EH (cell line): ENCODE data around the gene C11orf54.
"Not testable (repeated sequence)": the region's sequence is repeated elsewhere in the genome, so short reads cannot be mapped to it uniquely, and the experiment has no call there.

Source experiments
- DNase-seq: peaks from one replicate; pipeline ENCODE4 v3.0.0-alpha.2; 2015; ENCODE audit warnings: low read depth

The C11orf54 gene

DNA sequence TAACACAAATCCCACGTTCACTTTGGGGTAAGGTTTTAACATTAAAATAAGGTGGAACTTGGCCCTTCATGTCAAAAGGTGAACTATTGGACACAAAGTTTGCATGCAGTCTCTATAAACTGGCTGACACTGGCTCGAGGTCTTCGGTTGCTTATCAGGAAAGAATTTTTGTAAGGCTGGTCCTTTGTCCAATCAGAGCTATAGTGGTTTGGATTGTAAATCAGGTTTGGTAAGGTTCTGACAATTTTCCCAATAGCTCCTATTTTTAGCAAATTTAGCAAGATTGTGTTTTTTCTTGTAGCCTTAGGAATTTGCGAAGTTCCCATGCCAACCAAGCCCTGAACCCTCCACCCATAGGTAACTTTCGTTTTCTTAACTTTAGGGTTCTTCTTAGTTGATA is 25.0 kb downstream of the C11orf54 start:
- DNase-seq: no peak

DNA sequence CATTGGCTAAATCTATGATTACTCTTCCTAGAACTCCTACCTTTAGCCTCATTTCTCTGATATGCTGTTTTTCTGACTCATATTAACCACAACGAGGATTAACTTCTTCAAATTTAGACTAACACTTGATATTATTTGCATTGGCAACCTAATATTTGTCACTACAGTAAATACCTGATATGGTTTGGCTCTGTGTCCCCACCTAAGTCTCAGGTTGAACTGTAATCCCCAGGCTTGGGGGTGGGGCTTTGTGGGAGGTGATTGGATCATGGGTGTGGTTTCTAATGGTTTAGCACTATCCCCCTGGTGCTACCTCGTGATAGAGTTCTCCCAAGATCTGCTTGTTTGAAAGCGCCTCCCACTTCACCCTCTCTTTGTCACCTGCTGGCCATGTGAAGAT is 25.5 kb downstream of the C11orf54 start:
- no peak for DNase-seq

DNA sequence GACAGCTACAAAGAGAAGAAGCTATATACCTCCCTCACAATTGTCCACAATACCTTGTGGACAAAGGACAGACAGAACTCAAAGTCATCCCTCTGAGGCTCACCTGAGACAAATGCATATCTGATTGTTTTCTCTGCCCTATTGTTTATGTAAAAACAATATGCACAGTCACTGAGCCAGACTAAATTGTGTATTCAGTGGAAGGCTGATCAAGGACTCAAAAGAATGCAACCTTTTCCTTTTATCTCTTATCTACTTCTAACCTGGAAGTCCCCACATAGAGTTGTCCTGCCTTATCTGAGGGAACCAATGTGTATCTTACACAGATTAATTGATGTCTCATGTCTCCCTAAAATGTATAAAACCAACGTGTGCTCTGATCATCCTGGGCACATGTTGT is 28.7 kb downstream of the C11orf54 start:
- DNase-seq: no peak

DNA sequence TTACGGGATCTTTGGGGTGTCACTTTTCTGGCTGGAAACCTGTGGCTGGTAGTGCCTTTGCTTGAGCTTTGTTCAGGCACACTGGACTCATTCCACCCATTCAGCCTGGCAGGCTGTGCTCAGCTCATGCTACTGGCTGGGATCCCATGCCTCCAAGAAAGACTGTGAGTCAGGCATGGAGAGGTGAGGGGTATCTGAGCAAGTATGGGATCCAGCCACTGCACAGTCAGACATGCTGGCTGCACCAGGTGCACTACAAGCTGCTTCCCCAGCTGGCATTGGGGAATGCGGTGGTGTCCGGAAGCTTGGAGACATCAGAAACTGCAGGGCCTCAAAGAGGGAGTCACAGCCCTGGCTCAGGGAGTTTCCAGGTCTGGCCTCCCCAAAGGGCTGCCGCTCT is 30.7 kb downstream of the C11orf54 start:
- DNase-seq: no peak

DNA sequence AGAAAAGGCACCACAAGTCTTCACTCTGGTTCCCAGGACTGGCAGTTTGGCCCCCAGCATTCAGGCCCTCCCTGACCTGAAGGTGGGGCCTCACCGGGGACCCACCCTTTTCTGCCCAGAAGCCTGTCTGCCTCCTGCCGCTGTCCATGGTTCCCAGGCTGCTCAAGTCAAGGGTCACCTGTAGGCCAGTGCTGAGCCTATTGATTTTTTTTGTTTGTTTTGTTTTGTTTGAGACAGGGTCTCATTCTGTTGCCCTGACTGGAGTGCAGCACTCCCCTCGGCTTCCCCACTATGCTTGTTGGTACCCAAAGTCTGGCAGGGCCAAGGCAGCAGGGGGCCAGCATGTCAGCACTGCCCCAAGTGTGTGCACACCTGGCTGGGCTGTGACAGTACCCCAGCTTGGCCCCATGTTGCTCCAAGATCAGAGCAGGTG is 31.6 kb downstream of the C11orf54 start:
- no peak for DNase-seq

DNA sequence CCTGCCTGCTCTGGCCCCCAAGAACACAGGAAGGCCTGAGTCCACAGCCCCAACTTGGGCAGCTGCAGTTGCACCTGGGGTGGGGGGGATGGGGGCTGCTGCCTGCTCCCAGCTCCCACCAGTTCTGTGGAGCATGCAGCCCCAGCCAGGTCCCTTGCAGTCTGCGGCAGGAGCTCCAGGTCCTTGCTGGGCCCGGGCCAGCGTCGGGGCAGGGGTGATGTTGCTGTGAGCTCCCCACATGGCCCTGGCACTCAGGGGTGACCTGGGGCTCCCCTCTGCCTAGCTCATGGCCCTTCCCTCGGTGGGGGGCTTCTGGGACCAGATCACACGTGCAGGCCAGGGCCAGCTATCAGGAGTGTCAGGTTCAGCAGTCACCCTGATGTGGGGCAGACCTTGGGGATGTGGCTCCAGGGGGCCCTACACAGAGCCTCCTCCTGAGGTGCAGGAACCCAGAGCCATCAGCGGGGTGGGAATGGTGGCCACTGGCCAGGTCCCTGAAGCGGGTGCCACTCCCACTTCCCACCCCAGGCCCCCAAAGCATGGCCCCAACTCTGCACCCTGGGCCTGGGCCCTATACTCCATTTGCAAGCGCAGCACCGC is 32.2 kb downstream of the C11orf54 start:
- no peak for DNase-seq

DNA sequence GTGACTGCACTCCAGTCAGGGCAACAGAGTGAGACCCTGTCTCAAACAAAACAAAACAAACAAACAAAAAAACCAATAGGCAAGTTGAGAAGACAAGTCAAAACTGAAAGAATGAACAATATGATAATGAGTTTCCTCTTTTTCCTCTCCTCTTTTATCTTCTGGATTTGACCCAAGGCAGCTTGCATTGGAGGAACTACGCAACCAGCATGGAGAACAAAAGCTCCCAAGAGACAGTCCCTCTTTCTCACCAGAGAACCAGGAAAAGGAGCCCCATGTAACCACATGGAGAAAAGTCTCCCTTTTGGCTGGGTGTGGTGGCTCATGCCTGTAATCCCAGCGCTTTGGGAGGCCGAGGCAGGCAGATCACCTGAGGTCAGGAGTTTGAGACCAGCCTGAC is 33.1 kb downstream of the C11orf54 start:
- not testable (repeated sequence) for DNase-seq

DNA sequence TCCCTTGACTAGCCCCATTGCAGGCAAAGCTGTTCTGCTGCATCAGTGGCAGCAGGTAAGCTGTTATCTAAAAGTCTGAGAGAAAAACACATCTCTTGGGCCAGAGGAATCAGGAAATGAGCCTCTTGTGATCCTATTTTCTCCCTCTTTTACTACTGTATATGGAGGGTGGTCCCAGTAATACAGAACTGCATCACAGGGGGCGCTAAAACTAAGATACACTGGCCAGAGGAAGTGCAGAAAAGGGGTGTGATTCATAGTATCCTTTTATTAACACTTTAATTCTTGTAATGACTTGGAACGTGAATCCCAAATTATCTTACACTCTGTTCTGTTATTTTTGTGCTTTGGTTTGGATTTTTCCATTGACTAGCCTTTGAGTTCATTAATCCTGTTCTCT is 33.8 kb downstream of the C11orf54 start:
- peak; percentile 14 for DNase-seq

DNA sequence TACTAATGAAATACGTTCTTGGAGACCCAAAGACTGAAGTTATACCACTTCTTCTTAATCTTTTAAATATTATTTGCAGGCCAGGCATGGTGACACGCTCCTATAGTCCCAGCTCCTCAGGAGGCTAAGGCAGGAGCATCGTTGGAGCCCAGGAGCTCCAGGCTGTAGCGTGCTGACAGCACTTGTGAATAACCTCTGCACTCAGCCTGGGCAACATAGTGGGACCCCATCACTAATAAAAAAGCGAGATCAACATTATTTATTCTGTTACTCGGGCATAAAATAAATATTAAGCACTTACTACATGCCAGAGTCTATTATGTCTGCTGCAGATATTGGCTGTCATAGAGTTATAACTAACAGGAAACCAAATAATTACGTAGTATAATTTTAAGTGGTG is 41.9 kb downstream of the C11orf54 start:
- DNase-seq: no peak

DNA sequence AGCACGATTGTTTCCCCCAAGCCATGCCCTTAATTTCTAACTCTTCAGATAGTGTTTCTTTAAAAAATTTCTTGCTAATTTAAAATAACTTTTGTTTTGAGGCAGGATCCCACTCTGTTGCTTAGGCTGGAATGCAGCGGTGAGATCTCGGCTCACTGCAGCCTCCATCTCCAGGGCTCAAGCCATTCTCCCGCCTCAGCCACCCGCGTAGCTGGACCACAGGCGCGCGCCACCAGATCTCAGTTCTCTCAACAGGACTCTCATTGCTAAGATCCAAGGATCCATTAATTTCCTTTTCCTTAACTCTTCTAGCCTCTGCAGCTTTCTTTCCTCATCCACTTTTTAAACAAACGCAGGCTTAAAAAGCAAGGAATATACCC is 42.3 kb downstream of the C11orf54 start:
- no peak for DNase-seq

DNA sequence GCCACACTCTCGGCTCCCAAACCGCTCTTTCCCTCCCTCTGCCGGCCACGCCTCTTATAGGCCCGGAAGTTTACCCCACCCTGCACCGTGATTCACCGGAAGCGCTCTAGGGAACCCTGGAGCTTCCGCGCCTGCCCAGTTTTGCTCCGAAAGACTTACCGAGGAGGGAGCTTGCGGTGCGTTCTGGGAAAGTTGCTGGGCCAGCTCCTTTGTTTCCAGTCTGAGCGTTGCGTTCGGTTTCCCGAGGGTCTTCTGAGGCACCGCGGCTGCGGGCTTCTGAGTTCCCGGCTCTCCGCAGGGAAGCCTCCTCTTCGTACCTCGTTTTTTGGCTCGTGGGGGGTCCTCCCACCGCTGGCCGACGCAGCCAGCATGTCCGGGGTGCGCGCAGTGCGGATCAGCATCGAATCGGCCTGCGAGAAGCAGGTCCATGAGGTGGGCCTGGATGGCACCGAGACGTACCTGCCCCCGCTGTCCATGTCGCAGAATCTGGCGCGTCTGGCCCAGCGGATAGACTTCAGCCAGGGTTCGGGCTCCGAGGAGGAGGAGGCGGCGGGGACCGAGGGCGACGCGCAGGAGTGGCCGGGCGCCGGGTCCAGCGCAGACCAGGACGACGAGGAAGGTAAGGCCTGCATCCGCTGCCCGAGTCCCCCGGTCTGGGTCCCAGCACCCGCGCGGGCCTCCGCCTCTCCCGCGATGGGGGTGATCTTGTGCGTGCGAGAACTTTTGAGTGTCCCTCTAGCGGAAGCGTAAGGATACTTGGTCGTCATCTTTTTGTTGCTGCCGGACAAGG is 42.9 kb downstream of the C11orf54 start, which contains the start of gene MED17:
MED17 (plus strand) TSS at position 138 of the 790 bp plus-strand sequence; CDS start at position 370, 232 bp downstream.
- DNase-seq: peak; percentile 94

DNA sequence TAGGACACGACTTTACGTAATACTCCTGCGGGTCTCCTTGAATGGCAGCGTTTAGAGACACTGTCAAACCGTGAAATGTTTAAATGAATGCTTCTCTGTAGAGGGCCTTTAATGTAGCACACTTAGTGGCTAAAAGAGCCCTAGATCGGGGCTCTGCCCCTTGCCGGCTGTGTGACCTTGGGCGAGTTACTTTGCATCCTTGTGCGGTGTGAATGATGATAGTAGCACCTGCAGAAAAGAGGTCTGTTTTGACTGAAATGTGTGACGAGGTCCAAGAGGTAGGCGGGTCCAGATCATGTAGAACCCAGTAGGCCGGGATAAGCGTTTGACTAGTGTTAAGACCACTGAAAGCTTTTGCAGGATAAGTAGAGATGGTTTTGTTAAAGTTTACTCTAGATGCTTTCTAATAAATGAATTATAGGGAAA is 43.5 kb downstream of the C11orf54 start:
- DNase-seq: no peak

DNA sequence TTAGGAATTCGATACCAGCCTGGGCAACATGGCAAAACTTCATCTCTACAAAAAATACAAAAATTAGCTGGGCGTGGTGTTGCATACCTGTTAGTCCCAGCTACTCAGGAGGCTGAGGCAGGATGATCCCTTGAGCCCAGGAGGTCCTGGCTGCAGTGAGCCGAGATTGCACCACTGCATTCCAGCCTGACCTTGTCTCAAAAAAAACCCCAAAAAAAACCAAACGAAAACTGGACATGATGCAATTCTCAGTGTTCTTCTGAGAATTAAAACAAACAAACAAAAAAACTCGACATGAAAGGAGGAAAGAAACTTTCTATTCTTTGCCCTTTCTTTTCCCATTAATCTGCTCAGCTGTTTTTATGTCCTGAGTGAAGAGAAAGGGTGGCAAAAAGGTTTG is 50.0 kb downstream of the C11orf54 start:
- no peak for DNase-seq

DNA sequence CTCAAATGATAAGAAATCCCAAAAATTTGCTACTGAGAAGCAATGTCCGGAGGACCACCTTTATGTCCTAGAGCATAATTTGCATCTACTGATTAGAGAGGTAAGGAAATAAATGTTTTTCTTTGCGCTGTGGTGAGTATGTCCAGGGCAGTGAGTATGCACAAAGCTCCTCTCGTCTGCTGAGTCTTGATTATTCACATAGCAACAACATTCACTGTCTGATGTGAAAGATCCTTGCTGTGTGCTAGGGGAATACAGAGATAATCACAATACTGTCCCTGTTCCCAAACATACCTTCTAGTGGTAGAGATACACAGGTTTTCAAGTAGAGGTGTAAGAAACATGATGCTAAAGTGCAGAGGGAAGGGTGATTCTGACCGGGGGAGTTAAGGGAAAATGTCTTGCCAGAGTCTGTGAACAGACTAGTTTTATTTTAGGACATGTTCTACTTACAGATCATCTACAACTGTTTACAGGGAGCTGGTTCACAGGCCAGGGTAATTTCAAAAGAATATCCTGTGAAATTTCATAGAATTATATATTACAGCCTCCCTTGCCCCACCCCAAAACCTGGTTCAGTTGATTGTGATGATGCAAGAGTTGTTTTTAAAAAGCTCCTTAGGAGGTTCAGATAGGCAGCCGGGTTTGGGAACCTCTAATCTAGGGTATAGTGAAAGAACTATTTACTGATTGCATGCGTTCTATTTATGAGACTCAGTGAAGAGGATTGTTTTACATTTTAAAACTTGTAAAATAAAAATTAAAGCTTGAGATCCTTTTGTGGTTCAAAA is 55.2 kb downstream of the C11orf54 start:
- DNase-seq: no peak

DNA sequence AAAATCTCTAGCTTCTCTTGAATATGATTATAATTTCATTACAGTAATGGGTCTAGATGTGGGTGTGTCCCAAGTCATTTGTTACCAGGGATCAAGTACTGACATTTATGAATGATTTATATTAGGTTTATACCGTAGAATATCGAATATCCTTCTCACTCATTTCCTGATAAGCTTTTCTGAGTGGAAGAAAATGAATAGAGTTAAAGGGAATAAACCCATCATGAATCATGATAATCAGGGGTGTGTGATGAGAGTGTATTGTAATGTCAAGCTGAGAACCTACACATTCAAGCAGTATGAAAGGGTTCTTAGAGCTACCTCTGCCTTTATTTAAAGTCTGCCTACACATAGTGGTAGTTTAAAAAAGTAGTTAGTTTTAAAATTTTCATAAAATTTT is 59.9 kb downstream of the C11orf54 start:
- DNase-seq: no peak

DNA sequence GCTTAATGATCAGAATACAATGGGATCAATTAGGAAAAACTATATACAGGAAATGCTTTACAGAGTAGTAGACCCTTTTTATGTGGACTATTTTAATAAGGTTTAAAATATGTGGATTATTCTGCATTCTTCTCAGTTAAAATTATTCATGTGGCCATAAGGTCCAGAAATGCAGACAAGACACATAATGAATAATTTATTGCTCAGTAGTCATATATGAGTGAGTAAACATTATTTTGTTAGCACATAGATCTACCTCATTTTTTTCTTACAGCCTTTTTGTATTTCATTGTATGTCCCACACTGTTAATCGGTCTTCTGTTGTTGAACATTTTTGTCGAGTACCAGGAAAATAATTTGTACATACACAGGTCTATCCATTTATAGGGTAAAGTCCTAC is 63.4 kb downstream of the C11orf54 start:
- DNase-seq: no peak

DNA sequence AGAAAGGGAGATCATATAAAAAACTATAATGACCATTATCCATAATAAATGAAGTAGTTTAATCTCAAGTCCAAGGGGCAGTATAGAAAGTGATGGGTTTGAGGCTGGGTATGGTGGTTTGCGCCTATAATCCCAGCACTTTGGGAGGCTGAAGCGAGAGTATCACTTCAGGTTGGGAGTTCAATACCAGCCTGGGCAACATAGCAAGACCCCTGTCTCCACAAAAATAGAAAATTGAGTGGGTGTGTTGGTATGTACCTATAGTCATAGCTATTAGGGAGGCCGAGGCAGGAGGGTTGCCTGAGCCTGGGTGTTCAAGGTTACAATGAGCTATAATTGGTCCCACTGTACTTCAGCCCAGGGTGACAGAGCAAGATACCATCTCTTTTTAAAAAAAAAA is 66.5 kb downstream of the C11orf54 start:
- DNase-seq: no peak

DNA sequence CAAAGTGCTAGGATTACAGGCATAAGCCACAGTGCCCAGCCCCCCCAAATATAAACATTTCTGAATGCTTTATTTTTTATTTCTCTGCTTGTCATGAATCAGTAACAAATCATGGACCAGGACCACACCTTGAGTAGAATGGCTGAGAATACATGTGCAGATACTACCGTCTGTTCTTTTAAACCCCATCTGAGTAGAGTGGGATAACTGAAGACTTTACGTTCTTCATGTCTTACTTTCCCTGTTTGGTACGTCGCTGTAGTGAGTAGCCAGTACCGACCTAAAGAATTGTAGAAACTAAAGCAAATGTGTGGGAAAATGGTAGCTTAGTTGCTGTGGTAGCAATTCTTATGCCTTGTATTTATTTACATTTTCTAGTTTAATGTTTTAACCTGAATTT is 72.5 kb downstream of the C11orf54 start:
- no peak for DNase-seq
